NCI-H2196 (cell line): ENCODE measurements around the gene RXRA.

ENCODE experiments used
- DNase-seq: peaks from one replicate; lab custom pipeline; 2025; ENCODE audit not compliant: unreplicated experiment; lab: John Stamatoyannopoulos, UW

Gene RXRA

DNA sequence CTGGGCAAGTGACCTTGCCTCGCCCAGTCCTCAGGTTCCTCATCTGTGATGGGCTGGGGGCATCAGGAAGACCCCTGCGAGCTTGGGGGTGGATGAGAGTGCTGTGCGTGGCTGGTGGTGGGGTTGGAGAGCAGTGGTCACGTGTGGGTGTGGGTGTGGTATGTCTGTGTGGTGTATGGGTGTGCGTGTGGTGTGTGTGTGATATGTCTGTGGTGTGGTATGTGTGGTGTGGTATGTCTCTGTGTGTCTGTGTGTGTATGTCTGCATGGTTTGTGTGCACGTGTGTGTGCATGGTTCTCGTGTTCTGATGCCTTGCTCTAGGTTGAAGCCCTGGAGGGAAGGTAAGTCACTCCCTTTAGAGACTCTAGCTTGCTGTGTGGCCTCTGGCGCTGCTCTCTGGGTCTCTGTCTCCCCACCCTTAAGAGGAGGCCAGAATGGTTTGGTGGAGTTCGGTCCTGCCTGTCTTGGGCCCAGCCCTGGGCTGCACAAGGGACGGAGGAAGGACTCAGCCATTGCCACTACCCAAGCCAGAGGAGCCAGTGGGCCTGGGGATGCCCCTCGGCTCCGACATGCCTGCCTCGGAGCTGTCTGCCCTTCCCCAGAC is 87.0 kb downstream of the RXRA start:
- DNase-seq = no peak

DNA sequence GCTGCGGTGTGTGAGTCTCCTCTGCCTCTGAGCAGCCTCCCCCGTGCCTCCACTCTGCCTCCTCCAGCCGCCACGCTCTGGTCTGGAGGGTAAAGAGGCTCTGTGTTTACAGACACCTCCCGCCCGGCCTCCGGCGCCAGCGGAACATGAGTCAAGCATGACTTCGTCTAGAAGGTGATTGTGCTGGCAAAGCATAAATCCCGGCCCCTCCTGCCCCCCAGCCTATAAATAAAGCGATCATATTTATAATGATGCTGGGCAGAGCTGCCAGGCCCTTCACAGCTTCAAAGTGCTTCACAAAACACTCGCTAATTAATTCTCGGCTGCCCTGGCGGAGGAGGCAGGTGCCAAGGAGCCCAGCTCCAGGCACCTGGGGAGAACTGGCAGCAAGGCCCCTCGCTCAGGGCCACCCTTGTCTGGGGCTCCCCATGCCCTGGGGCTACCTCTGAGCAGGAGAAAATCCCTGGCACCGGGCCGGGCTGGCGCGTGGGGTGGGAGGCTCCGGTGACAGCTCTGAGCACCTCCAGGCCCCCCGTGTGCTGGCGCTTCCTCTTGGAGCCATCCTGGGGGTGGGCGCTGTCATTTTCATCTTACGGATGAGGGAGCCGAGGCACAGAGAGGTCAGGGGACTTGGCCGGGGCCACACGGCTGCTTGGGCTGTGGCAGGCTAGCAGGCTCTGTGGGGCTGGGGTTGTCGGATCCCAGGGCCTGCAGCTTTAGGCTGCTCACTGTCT is 87.8 kb downstream of the RXRA start:
- DNase-seq = peak; percentile 95

DNA sequence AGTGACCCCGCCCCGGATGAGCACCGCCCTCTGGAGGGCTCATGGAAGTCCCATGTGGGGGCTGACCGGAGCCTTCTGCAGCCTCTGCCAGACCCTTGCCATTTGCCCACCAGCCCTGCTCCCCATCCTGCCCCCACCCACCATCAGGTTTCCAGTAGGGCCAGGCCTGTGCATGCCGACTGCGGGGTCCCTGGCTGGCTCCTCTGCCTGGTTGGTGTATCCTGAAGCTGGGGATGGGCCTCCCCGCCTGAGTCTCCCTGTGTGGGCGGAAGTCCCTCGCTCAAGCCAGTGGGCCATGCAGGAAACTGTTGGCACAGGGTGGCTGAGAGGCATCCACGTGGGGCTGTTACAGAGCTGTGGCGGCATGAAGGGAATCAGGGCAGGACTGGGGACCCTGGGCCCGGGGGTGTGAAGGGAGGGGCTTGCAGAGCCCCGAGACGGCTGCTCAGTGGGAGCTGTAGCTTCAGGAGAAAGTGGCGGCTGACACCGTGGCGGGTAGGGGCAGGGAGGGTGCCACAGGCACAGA is 88.7 kb downstream of the RXRA start:
- DNase-seq = no peak

DNA sequence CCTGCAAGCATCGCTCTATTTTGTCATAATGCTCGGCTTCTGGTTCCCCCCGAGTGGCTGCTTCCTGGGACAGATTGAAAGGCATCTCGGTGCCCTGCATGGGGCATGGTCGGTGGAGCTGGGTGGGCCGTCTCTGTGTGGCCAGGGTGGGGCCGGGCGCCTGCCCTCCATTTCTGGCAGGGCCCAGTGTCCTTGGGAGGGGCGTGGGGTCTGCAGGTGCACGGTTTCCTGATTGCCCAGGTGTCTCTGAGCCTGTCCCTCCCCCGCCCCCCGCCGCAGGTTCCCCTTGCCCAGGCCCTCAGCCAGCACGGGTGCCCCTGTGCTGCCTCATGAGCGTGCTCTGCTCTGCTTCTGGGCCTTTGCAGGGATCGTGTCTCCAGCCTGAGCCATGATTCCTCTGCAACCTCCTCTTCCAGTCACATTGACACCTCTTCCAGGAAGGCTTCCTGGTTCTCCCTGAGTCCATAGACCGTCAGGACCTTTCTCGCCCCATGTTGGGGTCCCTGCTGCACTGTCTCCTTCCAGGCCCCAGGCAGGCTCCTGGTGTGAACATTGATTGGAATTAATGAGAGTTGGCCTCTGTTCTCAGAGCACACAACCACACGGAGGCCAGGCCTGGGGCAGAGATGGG is 90.2 kb downstream of the RXRA start:
- DNase-seq = no peak

DNA sequence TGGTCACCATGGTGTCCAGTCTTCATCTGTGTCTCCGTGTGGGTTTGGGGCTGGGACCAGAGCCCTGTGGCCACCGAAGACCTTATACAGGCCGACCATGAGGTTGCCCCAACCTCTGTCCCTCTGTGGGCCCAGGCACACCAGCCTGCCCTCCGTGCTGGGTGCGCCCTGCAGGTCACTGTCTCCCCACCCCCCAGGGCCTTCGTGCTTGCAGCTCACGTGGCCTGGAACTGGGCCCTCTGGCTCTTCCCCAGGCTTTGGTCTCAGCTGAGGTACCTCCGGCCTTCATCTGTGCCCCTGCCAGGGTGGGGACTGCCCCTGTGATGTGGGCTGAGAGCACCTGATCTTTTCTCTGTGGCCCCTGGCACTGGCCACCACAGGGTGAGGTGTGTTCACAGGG is 92.1 kb downstream of the RXRA start:
- DNase-seq = no peak

DNA sequence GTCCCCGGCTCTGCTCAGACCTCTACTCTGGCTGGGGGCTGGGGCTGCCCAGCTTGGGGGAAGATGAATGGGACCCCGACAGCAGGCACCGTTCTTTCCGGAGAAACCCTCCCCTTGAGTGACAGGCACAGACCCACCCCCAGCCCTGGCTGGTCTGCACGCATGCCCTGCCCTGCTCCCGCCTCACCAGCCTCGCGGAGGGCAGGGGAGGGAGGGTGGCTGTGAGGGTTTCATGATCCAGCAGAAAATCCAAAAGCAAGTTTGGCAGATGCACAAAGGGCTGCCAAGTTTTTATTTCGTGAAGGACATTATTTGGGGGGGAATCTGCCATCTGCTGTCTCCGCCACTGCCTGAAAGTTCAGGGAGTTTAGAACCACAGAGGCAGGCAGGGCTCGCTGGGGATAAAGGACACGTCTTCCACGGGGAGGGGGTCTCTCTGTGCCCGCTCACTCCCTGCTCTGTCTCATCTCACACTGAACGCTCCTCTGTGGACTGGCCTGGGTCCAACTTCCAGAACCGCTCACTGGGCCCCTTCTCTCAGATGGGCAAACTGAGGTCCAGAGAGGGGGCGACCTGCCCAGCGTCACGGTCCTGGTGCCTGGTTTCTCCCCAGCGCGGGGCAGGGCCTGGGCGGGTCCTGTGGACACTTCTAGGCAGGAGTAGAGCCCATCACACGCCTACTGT is 92.9 kb downstream of the RXRA start:
- DNase-seq = no peak

DNA sequence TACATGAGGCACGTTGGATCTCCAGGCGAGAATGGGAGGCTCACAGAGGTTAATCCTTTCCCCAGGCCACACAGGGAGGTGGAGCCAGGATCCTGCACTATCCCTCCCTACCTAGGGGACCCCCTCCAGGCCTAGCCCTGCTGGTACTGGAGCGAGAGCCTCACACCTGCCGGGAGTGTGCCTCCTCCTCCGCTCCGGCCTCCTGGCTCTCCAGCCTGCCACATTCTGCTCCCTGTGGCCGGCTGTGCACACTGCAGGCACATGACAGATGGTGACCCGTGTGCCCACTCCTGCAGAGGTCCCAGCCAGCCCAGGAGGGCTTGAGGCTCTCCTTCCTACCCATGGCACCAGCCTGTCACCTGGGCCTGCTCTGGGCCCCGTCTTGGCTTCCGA is 93.4 kb downstream of the RXRA start:
- DNase-seq = peak; percentile 32

DNA sequence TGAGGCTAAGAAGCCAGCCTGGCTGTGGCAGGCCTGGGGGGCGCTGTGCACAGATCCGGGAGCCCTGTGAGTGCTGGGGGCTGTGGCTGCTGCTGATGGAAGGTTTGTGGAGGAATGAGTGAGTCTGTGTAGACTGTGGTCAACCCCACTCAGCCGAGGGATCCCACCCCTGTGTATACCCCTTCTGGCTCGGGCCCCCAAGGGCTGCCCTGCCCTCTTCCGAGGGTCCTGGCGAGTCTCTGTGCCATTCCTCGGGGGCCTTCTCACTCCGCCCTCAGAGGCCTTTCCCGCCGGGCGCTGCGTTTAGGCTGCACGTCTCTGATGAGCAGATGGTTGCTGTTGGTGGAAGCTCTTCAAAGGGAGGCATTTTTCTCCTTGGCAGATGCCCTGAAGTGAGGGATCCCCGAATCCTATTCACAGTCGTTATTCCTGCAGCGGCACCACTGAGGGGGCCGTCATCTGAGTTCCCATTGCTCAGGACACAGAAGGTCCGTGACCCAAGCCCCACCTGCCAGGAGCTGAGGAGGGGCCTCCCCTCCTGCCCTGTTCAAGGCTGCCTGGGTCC is 94.1 kb downstream of the RXRA start:
- no peak for DNase-seq

DNA sequence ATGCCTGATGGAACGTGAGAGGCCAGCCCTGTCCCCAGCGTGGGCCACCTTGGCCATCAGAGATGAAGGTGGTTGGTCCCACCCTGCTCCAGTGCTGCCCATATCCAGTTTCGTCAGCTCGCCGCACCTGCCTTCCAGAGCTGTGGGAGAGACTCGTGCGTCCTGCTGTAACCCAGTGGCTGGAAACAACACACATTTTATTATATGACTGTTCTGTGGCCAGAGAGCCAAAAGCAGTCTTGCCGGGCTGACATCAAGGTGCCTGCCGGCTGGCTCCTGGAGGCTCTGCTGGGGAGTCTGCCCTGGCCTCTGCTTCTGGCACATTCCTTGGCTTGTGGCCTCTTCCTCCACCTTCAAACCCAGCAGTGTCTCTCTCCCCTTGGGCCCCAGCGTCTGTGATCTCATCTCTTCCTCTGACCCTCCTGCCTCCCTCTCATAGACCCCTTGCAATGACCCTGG is 94.7 kb downstream of the RXRA start:
- DNase-seq = no peak

DNA sequence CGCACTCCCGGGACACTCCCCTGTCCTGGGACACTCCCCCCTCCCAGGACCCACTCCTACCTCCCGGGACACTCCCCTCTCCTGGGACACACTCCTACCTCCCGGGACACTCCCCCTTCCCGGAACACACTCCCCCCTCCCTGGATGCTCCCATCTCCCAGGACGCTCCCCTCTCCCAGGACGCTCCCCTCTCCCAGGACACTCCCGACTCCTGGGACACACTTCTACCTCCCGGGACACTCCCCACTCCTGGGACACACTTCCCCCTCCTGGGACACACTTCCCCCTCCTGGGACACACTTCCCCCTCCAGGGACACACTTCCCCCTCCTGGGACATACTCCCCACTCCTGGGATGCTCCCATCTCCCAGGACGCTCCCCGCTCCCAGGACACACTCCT is 95.6 kb downstream of the RXRA start:
- DNase-seq = no peak

DNA sequence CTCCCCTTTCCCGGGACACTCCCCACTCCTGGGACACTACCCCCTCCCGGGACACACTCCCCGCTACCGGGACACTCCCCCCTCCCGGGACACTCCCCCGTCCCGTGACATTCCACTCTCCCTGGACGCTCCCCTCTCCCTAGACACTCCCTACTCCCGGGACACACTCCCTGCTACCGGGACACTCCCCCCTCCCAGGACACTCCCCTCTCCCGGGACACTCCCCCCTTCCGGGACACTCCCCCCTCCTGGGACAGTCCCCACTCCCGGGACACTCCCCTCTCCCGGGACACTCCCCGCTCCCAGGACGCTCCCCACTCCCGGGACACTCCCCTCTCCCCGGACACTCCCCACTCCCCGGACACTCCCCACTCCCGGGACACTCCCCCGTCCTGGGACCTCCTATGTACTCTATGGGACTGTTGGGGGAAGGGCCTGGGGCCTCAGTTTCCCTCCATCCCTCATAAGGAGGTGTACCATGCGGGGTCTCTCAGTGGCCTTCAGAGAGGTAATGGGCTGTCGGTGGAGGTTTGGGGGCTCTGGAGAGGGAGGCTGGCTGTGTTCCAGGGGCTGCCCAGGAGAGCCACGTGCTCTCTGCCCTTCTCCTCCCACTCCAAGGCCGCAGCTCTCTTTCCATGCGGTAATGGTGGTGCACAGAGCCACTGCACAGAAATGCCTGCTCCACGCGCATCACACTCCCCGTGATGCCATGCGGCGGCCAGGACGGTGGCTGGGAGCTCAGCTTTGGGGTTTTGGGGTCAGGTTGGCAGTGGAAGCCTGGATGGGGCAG is 96.2 kb downstream of the RXRA start:
- DNase-seq = no peak

DNA sequence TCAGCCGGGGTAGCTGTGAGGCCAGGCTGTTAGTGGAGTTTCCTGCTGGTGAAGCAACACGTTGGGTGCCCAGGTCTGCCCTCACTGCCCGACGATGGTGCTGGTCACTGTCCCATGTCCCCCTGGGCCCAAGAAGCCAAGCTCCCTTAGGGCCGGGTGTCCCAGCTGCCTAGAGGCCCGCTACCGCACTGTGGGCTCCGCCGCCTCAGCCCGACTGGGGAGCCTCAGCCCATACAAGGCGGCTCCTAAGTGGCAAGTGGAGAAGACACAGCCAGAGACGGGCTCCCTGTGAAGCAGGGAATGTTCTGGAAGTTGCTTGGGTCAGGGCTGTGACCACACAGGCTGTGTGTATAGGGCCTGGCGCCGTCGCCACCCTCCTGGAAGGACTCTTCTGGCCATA is 96.9 kb downstream of the RXRA start:
- no peak for DNase-seq

DNA sequence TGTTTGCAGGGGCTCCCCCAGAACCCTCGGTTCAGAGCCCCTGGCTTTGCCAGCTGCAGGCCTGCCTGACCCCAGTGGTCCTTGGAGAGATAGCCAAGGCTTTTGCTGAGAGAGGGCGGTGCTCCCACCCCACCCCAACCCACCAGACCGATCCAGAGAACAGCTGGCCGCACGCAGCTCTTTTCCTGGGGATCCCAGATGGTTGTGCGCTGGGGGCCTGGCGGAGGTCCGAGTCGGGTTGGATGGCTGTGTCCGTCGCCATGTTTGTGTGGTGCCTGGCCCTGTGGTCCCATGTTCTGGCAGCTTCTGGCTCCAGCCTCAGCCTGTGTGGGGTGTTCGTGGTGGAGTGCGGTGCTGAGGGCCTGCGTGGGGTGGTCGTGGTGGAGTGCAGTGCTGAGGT is 97.5 kb downstream of the RXRA start:
- DNase-seq = no peak

DNA sequence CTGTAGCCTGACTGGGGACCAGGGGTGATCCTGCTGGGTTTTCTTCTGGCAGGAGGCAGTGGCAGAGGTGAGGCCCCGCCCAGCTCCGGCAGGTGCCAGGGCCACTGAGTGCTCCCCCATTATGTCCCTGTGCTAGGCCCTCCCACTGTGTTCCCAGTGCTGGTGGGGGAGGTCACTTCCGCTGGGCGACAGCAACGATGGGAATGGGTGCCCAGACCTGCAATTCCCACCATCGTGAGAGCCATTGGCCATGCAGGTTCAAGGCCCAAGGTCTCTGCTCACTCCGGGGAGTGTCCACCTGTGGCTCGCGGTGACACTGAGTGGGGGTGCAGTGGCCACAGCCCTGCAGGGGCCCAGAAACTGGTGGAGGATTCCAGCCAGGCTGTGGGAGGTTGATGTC is 98.6 kb downstream of the RXRA start:
- DNase-seq = no peak

DNA sequence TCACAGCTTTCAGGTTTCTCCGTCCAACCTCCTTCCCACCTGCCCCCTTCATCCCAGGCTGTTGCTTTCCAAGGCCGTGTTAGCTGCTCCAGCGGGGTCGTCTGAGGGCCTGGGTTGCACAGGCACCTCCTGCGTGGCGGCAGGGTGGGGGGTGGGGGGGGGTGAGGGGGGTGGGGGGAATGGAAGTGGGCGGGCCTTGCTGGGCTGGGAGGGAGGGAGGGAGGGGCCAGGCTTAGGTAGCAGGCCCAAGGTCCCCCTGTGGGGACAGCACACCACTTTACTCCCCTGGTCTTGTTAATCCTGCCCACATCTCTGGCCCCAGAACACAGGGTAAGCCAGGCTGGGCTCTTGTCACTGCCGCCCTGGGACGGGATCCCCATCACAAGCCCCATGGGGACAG is 99.1 kb downstream of the RXRA start:
- DNase-seq = no peak

DNA sequence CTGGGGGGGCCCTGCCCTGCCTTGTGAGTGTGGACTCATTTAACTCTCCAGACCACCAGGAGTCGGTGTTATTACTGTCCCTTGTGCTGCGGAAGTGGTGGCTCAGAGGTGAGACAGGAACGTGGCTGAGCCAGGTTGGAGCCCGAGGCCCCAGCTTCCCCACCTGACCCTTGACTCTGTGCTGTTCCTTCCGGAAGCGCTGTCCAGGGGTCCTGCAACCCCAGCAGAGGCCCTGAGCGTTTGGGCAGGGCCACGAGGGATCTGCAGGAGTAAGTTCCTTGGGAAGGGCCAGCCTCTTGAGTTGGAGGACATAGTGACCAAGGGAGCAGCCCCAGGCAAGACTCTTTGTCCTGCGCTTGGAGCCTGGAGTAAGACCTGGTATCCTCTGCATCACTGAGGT is 99.6 kb downstream of the RXRA start:
- DNase-seq = no peak

DNA sequence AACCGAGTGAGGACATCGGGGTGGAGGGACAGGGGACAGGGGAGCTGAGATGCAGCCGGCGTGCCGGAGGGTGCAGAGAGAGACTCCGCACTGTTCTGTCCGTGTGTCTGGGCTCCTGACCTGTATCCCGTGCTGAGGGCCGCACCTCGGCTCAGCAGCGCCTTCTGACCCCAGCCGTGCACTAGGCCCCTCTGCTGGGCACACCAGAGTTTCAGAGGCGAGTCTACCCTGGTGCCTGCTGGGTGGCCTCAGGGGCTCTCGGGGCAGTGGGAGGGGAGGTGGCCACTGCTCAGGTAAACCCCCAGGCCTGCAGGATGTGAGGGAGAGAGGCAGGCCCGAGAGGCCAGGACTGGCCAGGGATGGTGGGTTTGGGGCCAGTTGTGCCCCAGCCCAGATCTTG is 100.2 kb downstream of the RXRA start:
- no peak for DNase-seq

DNA sequence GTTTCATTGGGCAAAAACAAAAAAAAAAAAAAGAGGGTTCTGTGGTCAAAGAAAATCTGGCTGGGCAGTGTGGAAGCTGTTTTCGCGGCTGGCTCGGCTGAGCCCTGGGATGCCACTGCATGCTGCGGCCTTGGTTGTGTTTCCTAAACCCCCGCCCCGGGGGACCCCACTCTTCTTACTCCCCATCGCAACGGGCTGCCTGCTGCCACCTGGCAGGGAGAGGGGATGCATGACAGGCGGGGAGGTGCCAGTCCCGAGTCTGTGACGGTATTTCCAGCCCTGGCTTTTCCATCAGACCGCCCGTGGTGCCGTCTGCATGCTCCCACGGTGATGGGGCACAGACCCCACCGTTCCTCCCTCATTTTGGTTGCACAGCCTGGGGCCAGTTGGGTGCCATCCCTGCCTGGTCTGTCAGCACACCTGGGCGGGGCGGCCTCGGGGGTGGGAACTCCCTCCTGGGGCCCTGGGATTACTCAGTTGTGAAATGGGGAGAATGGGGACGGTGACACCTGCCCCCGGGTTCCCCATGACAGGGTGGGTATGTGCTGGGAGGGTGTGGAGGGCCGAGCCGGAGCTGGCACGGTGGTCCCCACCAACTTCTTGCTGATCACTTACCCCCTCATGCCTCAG is 101.0 kb downstream of the RXRA start:
- DNase-seq = no peak

DNA sequence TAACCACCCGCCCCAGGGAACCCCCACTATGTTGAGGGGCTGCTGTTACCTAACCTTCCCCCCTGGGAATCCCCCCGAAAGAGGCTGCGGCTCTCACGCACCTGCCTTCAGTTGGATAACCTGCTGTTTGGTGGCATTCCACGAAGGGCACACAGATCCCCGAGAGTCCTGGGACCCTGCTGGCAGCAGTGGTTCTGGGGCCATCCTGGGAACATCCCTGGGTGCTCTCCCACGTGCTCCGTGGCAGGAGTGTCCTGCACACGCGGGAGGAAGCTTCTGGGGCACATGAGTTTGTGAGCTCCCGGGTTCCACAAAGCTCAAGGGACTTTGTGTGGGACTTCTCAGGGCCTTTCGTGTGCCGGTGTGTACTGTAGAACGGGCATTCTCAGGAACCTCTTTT is 102.3 kb downstream of the RXRA start:
- DNase-seq = no peak

DNA sequence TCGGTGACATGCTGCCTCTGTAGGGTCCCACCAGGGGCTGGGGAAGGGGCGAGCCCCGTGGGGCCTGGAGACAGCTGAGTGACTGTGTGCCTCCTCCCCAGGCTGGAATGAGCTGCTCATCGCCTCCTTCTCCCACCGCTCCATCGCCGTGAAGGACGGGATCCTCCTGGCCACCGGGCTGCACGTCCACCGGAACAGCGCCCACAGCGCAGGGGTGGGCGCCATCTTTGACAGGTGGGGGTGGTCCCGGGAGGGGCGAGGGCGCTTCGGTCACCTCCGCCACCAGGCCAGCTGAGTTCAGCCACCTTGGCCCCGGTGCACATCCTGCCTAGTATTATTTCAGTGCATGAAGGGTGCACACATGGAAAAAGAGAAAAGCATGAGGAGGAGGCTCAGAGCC is 102.8 kb downstream of the RXRA start:
- DNase-seq = no peak
